Brain microvascular endothelial cell (primary cell): ENCODE measurements around the gene HBP1.

Source experiments
- DNase-seq: peaks from one replicate; pipeline ENCODE4 v3.0.0-alpha.2; 2020
- H3K27ac ChIP-seq: fragments of 250-450 bp; sonication (Bioruptor Pico); 2 replicates; pipeline ENCODE4 v1.5.1; 2020; ENCODE audit warnings: mild to moderate bottlenecking, moderate library complexity
- H3K27me3 ChIP-seq: fragments of 250-450 bp; sonication (Bioruptor Pico); replicated peaks from 2 replicates; pipeline ENCODE4 v1.5.1; 2020; ENCODE audit warnings: mild to moderate bottlenecking
- H3K36me3 ChIP-seq: fragments of 250-450 bp; sonication (Bioruptor Pico); replicated peaks from 2 replicates; pipeline ENCODE4 v1.5.1; 2020; ENCODE audit warnings: mild to moderate bottlenecking
- H3K4me3 ChIP-seq: 2 replicates; pipeline ENCODE4 v1.5.1; 2011; ENCODE audit warnings: low read depth, mild to moderate bottlenecking, control low read depth, low read length, moderate library complexity
- CTCF ChIP-seq: IDR thresholded peaks from 2 replicates; pipeline ENCODE4 v1.5.1; 2011; ENCODE audit warnings: low read depth, mild to moderate bottlenecking, moderate library complexity, low read length, control low read depth, inconsistent platforms; ENCODE audit errors: missing control alignments
- in situ Hi-C: cut with HindIII; loops from 2 replicates; pipeline ENCODE4 v1.10.0; 2017; ENCODE audit warnings: low sequenced_read_pairs, low pct_ligation_motif_present

The HBP1 gene

GRCh38 chr7:107232568-107233090 lies 63.8 kb downstream of the HBP1 start:
- in situ Hi-C loops: no loop called here
- H3K4me3 ChIP-seq: no peak overlapping the region
- TF ChIP-seq CTCF: no peak
- H3K36me3 ChIP-seq: no peaks in the 10 kb centered on the region
- H3K27ac ChIP-seq: no peak overlapping the region
- peak; percentile 67 for DNase-seq
- H3K27me3 ChIP-seq: no peaks in the 10 kb centered on the region

- no peak overlapping the region for H3K27ac ChIP-seq
- TF ChIP-seq CTCF: no peak
- no peak overlapping the region for H3K4me3 ChIP-seq
- no peaks in the 10 kb centered on the region for H3K36me3 ChIP-seq
- in situ Hi-C loops: no loop called here
- DNase-seq: no peak
- no peaks in the 10 kb centered on the region for H3K27me3 ChIP-seq
These were observed 64.4 kb downstream of the HBP1 start for GRCh38 chr7:107233174-107233573.

GRCh38 chr7:107233981-107234380 lies 65.2 kb downstream of the HBP1 start:
- no peak overlapping the region for H3K4me3 ChIP-seq
- H3K36me3 ChIP-seq: no peaks in the 10 kb centered on the region
- DNase-seq: no peak
- in situ Hi-C loops: no loop called here
- no peak overlapping the region for H3K27ac ChIP-seq
- H3K27me3 ChIP-seq: no peaks in the 10 kb centered on the region
- no peak for TF ChIP-seq CTCF

- H3K27me3 ChIP-seq: no peaks in the 10 kb centered on the region
- no peak overlapping the region for H3K4me3 ChIP-seq
- DNase-seq: no peak
- H3K27ac ChIP-seq: no peak overlapping the region
- H3K36me3 ChIP-seq: no peaks in the 10 kb centered on the region
- no peak for TF ChIP-seq CTCF
- in situ Hi-C loops: no loop called here
These were observed 65.6 kb downstream of the HBP1 start for GRCh38 chr7:107234436-107234835.

GRCh38 chr7:107236862-107237261 lies 68.1 kb downstream of the HBP1 start:
- H3K27ac ChIP-seq: no peak overlapping the region
- no peak for TF ChIP-seq CTCF
- in situ Hi-C loops: no loop called here
- H3K4me3 ChIP-seq: no peak overlapping the region
- no peaks in the 10 kb centered on the region for H3K27me3 ChIP-seq
- no peaks in the 10 kb centered on the region for H3K36me3 ChIP-seq
- DNase-seq: no peak

GRCh38 chr7:107237451-107237850 lies 68.6 kb downstream of the HBP1 start:
- no peak overlapping the region for H3K27ac ChIP-seq
- H3K4me3 ChIP-seq: no peak overlapping the region
- no peaks in the 10 kb centered on the region for H3K27me3 ChIP-seq
- in situ Hi-C loops: no loop called here
- no peaks in the 10 kb centered on the region for H3K36me3 ChIP-seq
- no peak for TF ChIP-seq CTCF
- DNase-seq: no peak
